Caco-2 (cell line): ENCODE results near the gene TOMM6. TPM values are rescaled to one million over a fixed set of nuclear protein-coding genes. Genes with fewer than 3 reads are reported as not detected.

ENCODE experiments used
- BruUV-seq: library from RNA; stranded (reverse); fragments of 400-500 nt; replicated peaks from 2 replicates; lab custom pipeline; 2021; lab: Mats Ljungman, UMichigan
- CTCF ChIA-PET: fragments of 300-600 bp; sonication (Branson Sonifier 250); formaldehyde crosslinking; loops from one replicate; lab custom pipeline; 2022; ENCODE audit warnings: antibody characterized with exemption; lab: Charles Lee
- POLR2A ChIA-PET: fragments of 300-600 bp; sonication (Branson Sonifier 250); formaldehyde crosslinking; loops from one replicate; lab custom pipeline; 2022; ENCODE audit warnings: antibody characterized with exemption; lab: Charles Lee
- DNase-seq, 2 experiments: peaks; one replicate each; pipeline versions ENCODE4 v3.0.0 to v3.0.0-alpha.2; 2020 to 2022
- H3K27me3 ChIP-seq: replicated peaks from 2 replicates; pipeline ENCODE4 v1.6.0; 2011; ENCODE audit warnings: low read length; ENCODE audit not compliant: control insufficient read depth, insufficient read depth
- H3K36me3 ChIP-seq: 2 replicates; pipeline ENCODE4 v1.5.1; 2011; ENCODE audit warnings: low read length; ENCODE audit not compliant: control insufficient read depth, insufficient read depth
- H3K4me1 ChIP-seq: fragments of 250-450 bp; sonication (Bioruptor Pico); 2 replicates; pipeline ENCODE4 v1.5.1; 2020; ENCODE audit warnings: mild to moderate bottlenecking
- H3K4me3 ChIP-seq: 2 replicates; pipeline ENCODE4 v1.5.1; 2011; ENCODE audit warnings: low read depth, mild to moderate bottlenecking, control low read depth, low read length
- H3K9me3 ChIP-seq: fragments of 250-450 bp; sonication (Bioruptor Pico); 2 replicates; pipeline ENCODE4 v1.5.1; 2020; ENCODE audit warnings: mild to moderate bottlenecking, moderate library complexity
- H3K27ac Mint-ChIP-seq: one replicate; pipeline ENCODE4 v1.8.0; 2022; ENCODE audit warnings: mixed read lengths; ENCODE audit not compliant: unreplicated experiment
- H3K27me3 Mint-ChIP-seq: one replicate; pipeline ENCODE4 v1.8.0; 2022; ENCODE audit warnings: mixed read lengths; ENCODE audit not compliant: insufficient read depth, unreplicated experiment
- H3K36me3 Mint-ChIP-seq: one replicate; pipeline ENCODE4 v1.8.0; 2022; ENCODE audit warnings: mild to moderate bottlenecking, mixed read lengths; ENCODE audit not compliant: insufficient read depth, unreplicated experiment
- H3K4me1 Mint-ChIP-seq: one replicate; pipeline ENCODE4 v1.8.0; 2022; ENCODE audit warnings: low read depth, mixed read lengths; ENCODE audit not compliant: unreplicated experiment
- H3K4me3 Mint-ChIP-seq: one replicate; pipeline ENCODE4 v1.8.0; 2022; ENCODE audit warnings: mild to moderate bottlenecking, moderate library complexity, mixed read lengths; ENCODE audit not compliant: unreplicated experiment
- H3K9me3 Mint-ChIP-seq: one replicate; pipeline ENCODE4 v1.8.0; 2022; ENCODE audit warnings: mixed read lengths; ENCODE audit not compliant: unreplicated experiment
- intact Hi-C: fragments of 100-400 bp; cut with micrococcal nuclease; formaldehyde crosslinking; loops from one replicate; pipeline ENCODE4 v1.10.0; 2022; ENCODE audit not compliant: unreplicated experiment
- total RNA-seq: library from RNA; stranded (reverse); gene quantifications from 2 replicates; pipeline ENCODE4 v1.2.3, GENCODE V29; 2022
- TF ChIP-seq, protein P1 (sequence below), 2 experiments: fragments of 200-600 bp in 1 of 2; IDR thresholded peaks; 1 replicate in 1 of 2; 2 replicates in 1 of 2; pipeline versions ENCODE4 v1.5.1 to v1.8.0; 2011 to 2022; ENCODE audit warnings: antibody characterized with exemption in 1 of 2, control low read depth in 1 of 2, inconsistent platforms in 1 of 2, low read depth in 1 of 2, low read length in 1 of 2, mild to moderate bottlenecking in 1 of 2, moderate library complexity in 1 of 2; ENCODE audit not compliant: insufficient read depth in 1 of 2, severe bottlenecking in 1 of 2, unreplicated experiment in 1 of 2

The TOMM6 gene
- total RNA-seq, 1 experiment from 2014 or later: 224 TPM

- H3K4me1 Mint-ChIP-seq: peaks cover 34% of the 10 kb centered on the region
- H3K27me3 Mint-ChIP-seq: no peaks in the 10 kb centered on the region
- POLR2A ChIA-PET: no interaction called here
- CTCF ChIA-PET: interaction anchor here (0.7 to 0.9 kb wide), 2 partner anchors 373 kb away, joined by 3 read pairs; no protein-coding TSS in a partner anchor
- TF ChIP-seq, protein P1, sequence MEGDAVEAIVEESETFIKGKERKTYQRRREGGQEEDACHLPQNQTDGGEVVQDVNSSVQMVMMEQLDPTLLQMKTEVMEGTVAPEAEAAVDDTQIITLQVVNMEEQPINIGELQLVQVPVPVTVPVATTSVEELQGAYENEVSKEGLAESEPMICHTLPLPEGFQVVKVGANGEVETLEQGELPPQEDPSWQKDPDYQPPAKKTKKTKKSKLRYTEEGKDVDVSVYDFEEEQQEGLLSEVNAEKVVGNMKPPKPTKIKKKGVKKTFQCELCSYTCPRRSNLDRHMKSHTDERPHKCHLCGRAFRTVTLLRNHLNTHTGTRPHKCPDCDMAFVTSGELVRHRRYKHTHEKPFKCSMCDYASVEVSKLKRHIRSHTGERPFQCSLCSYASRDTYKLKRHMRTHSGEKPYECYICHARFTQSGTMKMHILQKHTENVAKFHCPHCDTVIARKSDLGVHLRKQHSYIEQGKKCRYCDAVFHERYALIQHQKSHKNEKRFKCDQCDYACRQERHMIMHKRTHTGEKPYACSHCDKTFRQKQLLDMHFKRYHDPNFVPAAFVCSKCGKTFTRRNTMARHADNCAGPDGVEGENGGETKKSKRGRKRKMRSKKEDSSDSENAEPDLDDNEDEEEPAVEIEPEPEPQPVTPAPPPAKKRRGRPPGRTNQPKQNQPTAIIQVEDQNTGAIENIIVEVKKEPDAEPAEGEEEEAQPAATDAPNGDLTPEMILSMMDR (IDR thresholded peaks at IDR 0.05; ENCODE audit: insufficient read depth in 1 of 2, low read depth in 1 of 2, low read length in 1 of 2, severe bottlenecking in 1 of 2, unreplicated experiment in 1 of 2): no peak
- Histone ChIP-seq H3K27me3 (no peaks in the 10 kb centered on the region), H3K9me3 (no peaks in the 10 kb centered on the region), H3K36me3 (no peaks in the 10 kb centered on the region), H3K4me1 (peaks cover 66% of the 10 kb centered on the region), H3K4me3 (no peak overlapping the region)
- H3K4me3 Mint-ChIP-seq: no peak overlapping the region
- DNase-seq: no peak
- H3K9me3 Mint-ChIP-seq: no peaks in the 10 kb centered on the region
- intact Hi-C loops: loop anchor here (1.0 kb wide), 1 partner anchor 36 kb away; no protein-coding TSS in a partner anchor
- H3K36me3 Mint-ChIP-seq: peaks cover 14% of the 10 kb centered on the region
- H3K27ac Mint-ChIP-seq: peak overlapping the region; percentile 92
- BruUV-seq: no TSS peak
Measured at GRCh38 chr6:41740366-41741162, 46.9 kb upstream of the TOMM6 start.

- Mint-ChIP-seq H3K27me3 (no peaks in the 10 kb centered on the region), H3K9me3 (no peaks in the 10 kb centered on the region), H3K36me3 (peaks cover 14% of the 10 kb centered on the region), H3K27ac (peak overlapping the region; percentile 92), H3K4me3 (peak overlapping the region; percentile 3), H3K4me1 (peaks cover 34% of the 10 kb centered on the region)
- Histone ChIP-seq H3K4me3 (no peak overlapping the region), H3K27me3 (no peaks in the 10 kb centered on the region), H3K4me1 (peaks cover 54% of the 10 kb centered on the region), H3K9me3 (no peaks in the 10 kb centered on the region), H3K36me3 (no peaks in the 10 kb centered on the region)
- ChIA-PET POLR2A (no interaction called here), CTCF (interaction anchor here (0.7 kb wide), 2 partner anchors 44 to 374 kb away, joined by 3 to 4 read pairs; no protein-coding TSS in a partner anchor)
- BruUV-seq: no TSS peak
- TF ChIP-seq, protein P1 (IDR thresholded peaks at IDR 0.05; ENCODE audit: insufficient read depth in 1 of 2, low read depth in 1 of 2, low read length in 1 of 2, severe bottlenecking in 1 of 2, unreplicated experiment in 1 of 2): peak in 1 of 2 experiments; percentile 43
- DNase-seq: peak; percentile 92 to 96
- intact Hi-C loops: loop anchor here (1.0 kb wide), 1 partner anchor 34 kb away; no protein-coding TSS in a partner anchor
Measured at GRCh38 chr6:41741625-41742490, 45.6 kb upstream of the TOMM6 start.
